Naive thymus-derived CD4-positive, alpha-beta T cell (primary cell): Measurements from ENCODE around the gene ELMO1. TPM values are rescaled to one million over a fixed set of nuclear protein-coding genes. Genes with fewer than 3 reads are reported as not detected.
A peak's percentile ranks its signal among the peaks of the same experiment; 100 is the strongest.

ENCODE experiments used
- ATAC-seq: fragments of 150-1000 bp; cut with Tn5 transposase; 2 replicates; pipeline ENCODE4 v1.10.0; 2021; ENCODE audit warnings: mild to moderate bottlenecking, moderate library complexity
- CTCF ChIA-PET: fragments of 350-600 bp; sonication (Branson Sonifier 250); formaldehyde crosslinking; loops from one replicate; lab custom pipeline; 2021; ENCODE audit warnings: antibody characterized with exemption; lab: Charles Lee
- POLR2A ChIA-PET: fragments of 350-600 bp; sonication (Branson Sonifier 250); formaldehyde crosslinking; loops from one replicate; lab custom pipeline; 2021; ENCODE audit warnings: antibody characterized with exemption, inconsistent platforms; lab: Charles Lee
- DNase-seq, 9 donors: peaks; one replicate each; pipeline versions ENCODE4 v3.0.0 to v3.0.0-alpha.2; 2020 to 2022; ENCODE audit warnings: mixed read lengths in 1 of 9
- H3K27ac ChIP-seq: one replicate; pipeline ENCODE4 v1.7.0; 2013; ENCODE audit warnings: mild to moderate bottlenecking, low read depth, low read length, moderate library complexity
- H3K27me3 ChIP-seq, 2 donors: one replicate each; pipeline ENCODE4 v1.7.0; 2013; ENCODE audit warnings: low read length in 2 of 2, mild to moderate bottlenecking in 2 of 2, moderate library complexity in 2 of 2; ENCODE audit not compliant: control insufficient read depth in 2 of 2, insufficient read depth in 2 of 2
- H3K36me3 ChIP-seq, 3 experiments: 1 replicate in 2 of 3; 2 replicates in 1 of 3; pipeline ENCODE4 v1.7.0; 2013; ENCODE audit warnings: low read length in 3 of 3, mild to moderate bottlenecking in 3 of 3, moderate library complexity in 1 of 3; ENCODE audit not compliant: insufficient read depth in 3 of 3, control insufficient read depth in 2 of 3
- H3K4me1 ChIP-seq, 2 donors: one replicate each; pipeline ENCODE4 v1.7.0; 2013; ENCODE audit warnings: low read length in 2 of 2, mild to moderate bottlenecking in 2 of 2, moderate library complexity in 1 of 2; ENCODE audit not compliant: control insufficient read depth in 2 of 2, insufficient read depth in 2 of 2
- H3K4me3 ChIP-seq: 2 replicates; pipeline ENCODE4 v1.7.0; 2013; ENCODE audit warnings: mild to moderate bottlenecking, low read length
- H3K9me3 ChIP-seq, 3 experiments: 1 replicate in 2 of 3; 2 replicates in 1 of 3; pipeline ENCODE4 v1.7.0; 2013; ENCODE audit warnings: low read length in 3 of 3; ENCODE audit not compliant: control insufficient read depth in 2 of 3
- H3K27ac Mint-ChIP-seq, 9 donors: one replicate each; pipeline ENCODE4 v1.8.0; 2020 to 2022; ENCODE audit warnings: mixed read lengths in 9 of 9, mild to moderate bottlenecking in 8 of 9, moderate library complexity in 5 of 9, inconsistent platforms in 2 of 9
- H3K27me3 Mint-ChIP-seq, 5 donors: one replicate each; pipeline ENCODE4 v1.8.0; 2021 to 2022; ENCODE audit warnings: mixed read lengths in 5 of 5, mild to moderate bottlenecking in 1 of 5
- H3K36me3 Mint-ChIP-seq, 5 donors: one replicate each; pipeline ENCODE4 v1.8.0; 2020 to 2022; ENCODE audit warnings: mixed read lengths in 5 of 5, mild to moderate bottlenecking in 3 of 5, inconsistent platforms in 1 of 5
- H3K4me1 Mint-ChIP-seq, 7 donors: one replicate each; pipeline ENCODE4 v1.8.0; 2020 to 2022; ENCODE audit warnings: mixed read lengths in 7 of 7, mild to moderate bottlenecking in 3 of 7, inconsistent platforms in 1 of 7
- H3K4me3 Mint-ChIP-seq, 10 donors: one replicate each; pipeline ENCODE4 v1.8.0; 2020 to 2022; ENCODE audit warnings: mild to moderate bottlenecking in 10 of 10, mixed read lengths in 10 of 10, moderate library complexity in 6 of 10, inconsistent platforms in 2 of 10
- H3K9me3 Mint-ChIP-seq, 11 donors: one replicate each; pipeline ENCODE4 v1.8.0; 2020 to 2022; ENCODE audit warnings: mixed read lengths in 11 of 11, mild to moderate bottlenecking in 4 of 11, inconsistent platforms in 1 of 11, moderate library complexity in 1 of 11
- intact Hi-C, 2 donors: fragments of 100-400 bp; cut with micrococcal nuclease; formaldehyde crosslinking; loops; one replicate each; pipeline ENCODE4 v1.15.1; 2023
- polyA plus RNA-seq, 2 donors: library from polyadenylated mRNA; unstranded; fragments of 300-500 nt; fragmentation: Illumina TruSeq; gene quantifications; one replicate each; pipeline ENCODE4 v1.2.3, GENCODE V29; 2021
- total RNA-seq, 6 experiments: library from RNA in 5 of 6; stranded (reverse) in 5 of 6; gene quantifications; 1 replicate in 5 of 6; 2 replicates in 1 of 6; pipeline ENCODE4 v1.2.3 and lab custom pipeline; 2021 to 2026

Gene ELMO1
- total and polyA plus RNA-seq, 7 experiments from 2014 or later: 63.6 to 160 (median 124) TPM

GRCh38 chr7:37031571-37032257, 416.9 kb downstream of the ELMO1 start:
- H3K4me1 ChIP-seq: peaks cover 0 to 8% of the 10 kb centered on the region in 2 donors
- H3K4me3 ChIP-seq: no peak overlapping the region
- Mint-ChIP-seq H3K36me3 (peaks cover 22 to 65% (median 38%) of the 10 kb centered on the region in 5 donors), H3K27ac (peak overlapping the region in 4 of 9 donors; percentile 28 to 58 (median 38)), H3K4me3 (no peak overlapping the region), H3K27me3 (no peaks in the 10 kb centered on the region), H3K4me1 (peaks cover 29 to 66% (median 50%) of the 10 kb centered on the region in 7 donors), H3K9me3 (peaks cover 0 to 3% (median 0%) of the 10 kb centered on the region in 11 donors)
- no peaks in the 10 kb centered on the region for H3K36me3 ChIP-seq
- ChIA-PET CTCF (no interaction called here), POLR2A (no interaction called here)
- intact Hi-C loops: no loop called here
- H3K9me3 ChIP-seq: no peaks in the 10 kb centered on the region
- H3K27ac ChIP-seq: no peak overlapping the region
- H3K27me3 ChIP-seq: no peaks in the 10 kb centered on the region
- DNase-seq: peak in 1 of 9 donors; percentile 24
- ATAC-seq: peak; percentile 81

GRCh38 chr7:37028909-37029440, 419.7 kb downstream of the ELMO1 start:
- Mint-ChIP-seq H3K27ac (peak overlapping the region in 5 of 9 donors; percentile 3 to 52 (median 11)), H3K36me3 (peaks cover 21 to 68% (median 41%) of the 10 kb centered on the region in 5 donors), H3K4me1 (peaks cover 27 to 59% (median 50%) of the 10 kb centered on the region in 7 donors), H3K27me3 (no peaks in the 10 kb centered on the region), H3K9me3 (peaks cover 0 to 3% (median 0%) of the 10 kb centered on the region in 11 donors), H3K4me3 (peak overlapping the region in 1 of 10 donors; percentile 16)
- intact Hi-C loops: loop anchor here in 1 of 2 donors (10.0 kb wide), 1 partner anchor 46 kb away; no protein-coding TSS in a partner anchor
- Histone ChIP-seq H3K27ac (no peak overlapping the region), H3K4me1 (peaks cover 0 to 8% of the 10 kb centered on the region in 2 donors), H3K36me3 (no peaks in the 10 kb centered on the region), H3K9me3 (no peaks in the 10 kb centered on the region), H3K4me3 (no peak overlapping the region), H3K27me3 (no peaks in the 10 kb centered on the region)
- DNase-seq: peak in 3 of 9 donors; percentile 1 to 9 (median 4)
- POLR2A ChIA-PET: interaction anchor here (0.5 kb wide), 1 partner anchor 601 kb away, joined by 3 read pairs; no protein-coding TSS in a partner anchor
- CTCF ChIA-PET: no interaction called here
- ATAC-seq: no peak

GRCh38 chr7:37027557-37028341, 420.9 kb downstream of the ELMO1 start:
- ChIA-PET CTCF (interaction anchor here (0.6 to 0.7 kb wide), 2 partner anchors 19 to 382 kb away, joined by 3 to 5 read pairs; no protein-coding TSS in a partner anchor), POLR2A (interaction anchor here (0.6 to 1.0 kb wide), 2 partner anchors 17 to 395 kb away, joined by 3 to 4 read pairs; no protein-coding TSS in a partner anchor)
- Histone ChIP-seq H3K9me3 (no peaks in the 10 kb centered on the region), H3K4me3 (no peak overlapping the region), H3K4me1 (peaks cover 0 to 8% of the 10 kb centered on the region in 2 donors), H3K27ac (no peak overlapping the region), H3K27me3 (no peaks in the 10 kb centered on the region), H3K36me3 (no peaks in the 10 kb centered on the region)
- no peaks in the 10 kb centered on the region for H3K27me3 Mint-ChIP-seq
- no peak for DNase-seq
- H3K4me1 Mint-ChIP-seq: peaks cover 22 to 53% (median 41%) of the 10 kb centered on the region in 7 donors
- intact Hi-C loops: loop anchor here in 1 of 2 donors (10.0 kb wide), 1 partner anchor 47 kb away; no protein-coding TSS in a partner anchor
- no peak for ATAC-seq
- H3K27ac Mint-ChIP-seq: no peak overlapping the region
- no peak overlapping the region for H3K4me3 Mint-ChIP-seq
- peaks cover 0 to 2% (median 0%) of the 10 kb centered on the region in 11 donors for H3K9me3 Mint-ChIP-seq
- H3K36me3 Mint-ChIP-seq: peaks cover 14 to 61% (median 38%) of the 10 kb centered on the region in 5 donors

GRCh38 chr7:37027104-37027503, 421.6 kb downstream of the ELMO1 start:
- peaks cover 19 to 47% (median 35%) of the 10 kb centered on the region in 7 donors for H3K4me1 Mint-ChIP-seq
- Histone ChIP-seq H3K4me1 (peaks cover 0 to 8% of the 10 kb centered on the region in 2 donors), H3K4me3 (no peak overlapping the region), H3K27me3 (no peaks in the 10 kb centered on the region), H3K9me3 (no peaks in the 10 kb centered on the region), H3K27ac (no peak overlapping the region), H3K36me3 (no peaks in the 10 kb centered on the region)
- CTCF ChIA-PET: no interaction called here
- DNase-seq (no peak), ATAC-seq (no peak)
- peak overlapping the region in 2 of 9 donors; percentile 1 to 7 for H3K27ac Mint-ChIP-seq
- intact Hi-C loops: loop anchor here in 1 of 2 donors (10.0 kb wide), 1 partner anchor 48 kb away; no protein-coding TSS in a partner anchor
- no peaks in the 10 kb centered on the region for H3K27me3 Mint-ChIP-seq
- POLR2A ChIA-PET: interaction anchor here (0.6 to 1.0 kb wide), 2 partner anchors 17 to 232 kb away, joined by 3 read pairs; no protein-coding TSS in a partner anchor
- H3K36me3 Mint-ChIP-seq: peaks cover 10 to 60% (median 41%) of the 10 kb centered on the region in 5 donors
- H3K4me3 Mint-ChIP-seq: no peak overlapping the region
- H3K9me3 Mint-ChIP-seq: peaks cover 0 to 2% (median 0%) of the 10 kb centered on the region in 11 donors

GRCh38 chr7:37018954-37019353, 429.7 kb downstream of the ELMO1 start:
- ATAC-seq (no peak), DNase-seq (no peak)
- Histone ChIP-seq H3K9me3 (no peaks in the 10 kb centered on the region), H3K27me3 (no peaks in the 10 kb centered on the region), H3K27ac (no peak overlapping the region), H3K4me1 (no peaks in the 10 kb centered on the region), H3K36me3 (peaks cover 0 to 6% (median 0%) of the 10 kb centered on the region in 3 experiments), H3K4me3 (no peak overlapping the region)
- POLR2A ChIA-PET: no interaction called here
- H3K9me3 Mint-ChIP-seq: peaks cover 0 to 14% (median 1%) of the 10 kb centered on the region in 11 donors
- intact Hi-C loops: no loop called here
- no peaks in the 10 kb centered on the region for H3K27me3 Mint-ChIP-seq
- no peak overlapping the region for H3K4me3 Mint-ChIP-seq
- H3K36me3 Mint-ChIP-seq: peaks cover 4 to 66% (median 63%) of the 10 kb centered on the region in 5 donors
- peak overlapping the region in 2 of 9 donors; percentile 22 to 45 for H3K27ac Mint-ChIP-seq
- CTCF ChIA-PET: interaction anchor here (0.5 kb wide), 1 partner anchor 53 kb away, joined by 3 read pairs; no protein-coding TSS in a partner anchor
- peaks cover 7 to 37% (median 15%) of the 10 kb centered on the region in 7 donors for H3K4me1 Mint-ChIP-seq
